Spinal cord (tissue), 10 donors: ENCODE measurements around the gene STK10. TPM values are rescaled to one million over a fixed set of nuclear protein-coding genes. Genes with fewer than 3 reads are reported as not detected.

Experiments used
- DNase-seq, 6 donors: peaks; one replicate each; pipeline versions ENCODE4 v3.0.0 to v3.0.0-alpha.2; 2013 to 2015; ENCODE audit warnings: low spot score in 6 of 6, low read depth in 4 of 6
- H3K27ac ChIP-seq: one replicate; pipeline ENCODE4 v1.5.1; 2013; ENCODE audit warnings: low read depth, low read length, control low read depth
- H3K27me3 ChIP-seq: one replicate; pipeline ENCODE4 v1.6.1; 2013; ENCODE audit warnings: low read length; ENCODE audit not compliant: control insufficient read depth, insufficient read depth
- H3K36me3 ChIP-seq: one replicate; pipeline ENCODE4 v1.6.1; 2013; ENCODE audit warnings: low read length; ENCODE audit not compliant: control insufficient read depth, insufficient read depth
- H3K4me1 ChIP-seq: one replicate; pipeline ENCODE4 v1.6.1; 2013; ENCODE audit warnings: low read length; ENCODE audit not compliant: control insufficient read depth, insufficient read depth
- H3K4me3 ChIP-seq: one replicate; pipeline ENCODE4 v1.5.1; 2013; ENCODE audit warnings: low read depth, low read length, control low read depth
- H3K9me3 ChIP-seq: one replicate; pipeline ENCODE4 v1.6.1; 2013; ENCODE audit warnings: low read length; ENCODE audit not compliant: control insufficient read depth, insufficient read depth
- WGBS: methylation state at CpG from one replicate; pipeline ENCODE4 v1.1.5; 2013; ENCODE audit warnings: missing lambda C conversion rate; ENCODE audit not compliant: insufficient coverage; 5-methylcytosine and 5-hydroxymethylcytosine counted together
- polyA plus RNA-seq, 2 donors: library from polyadenylated mRNA; unstranded; fragments of 120-200 nt; gene quantifications; one replicate each; pipeline ENCODE4 v1.2.1, GENCODE V29; 2013; ENCODE audit not compliant: insufficient read length in 2 of 2
- total RNA-seq, 2 donors: library from RNA; depleted of rRNA in 1 of 2; stranded (reverse); fragments of 120-200 nt in 1 of 2; fragments of >200 nt in 1 of 2; gene quantifications; one replicate each; pipeline versions ENCODE4 v1.2.3 to v1.2.4, GENCODE V29; 2013 to 2014
- donor health status: healthy.

Gene STK10
- total and polyA plus RNA-seq, 4 donors = 14.7 to 25.8 (median 16.5) TPM

DNA sequence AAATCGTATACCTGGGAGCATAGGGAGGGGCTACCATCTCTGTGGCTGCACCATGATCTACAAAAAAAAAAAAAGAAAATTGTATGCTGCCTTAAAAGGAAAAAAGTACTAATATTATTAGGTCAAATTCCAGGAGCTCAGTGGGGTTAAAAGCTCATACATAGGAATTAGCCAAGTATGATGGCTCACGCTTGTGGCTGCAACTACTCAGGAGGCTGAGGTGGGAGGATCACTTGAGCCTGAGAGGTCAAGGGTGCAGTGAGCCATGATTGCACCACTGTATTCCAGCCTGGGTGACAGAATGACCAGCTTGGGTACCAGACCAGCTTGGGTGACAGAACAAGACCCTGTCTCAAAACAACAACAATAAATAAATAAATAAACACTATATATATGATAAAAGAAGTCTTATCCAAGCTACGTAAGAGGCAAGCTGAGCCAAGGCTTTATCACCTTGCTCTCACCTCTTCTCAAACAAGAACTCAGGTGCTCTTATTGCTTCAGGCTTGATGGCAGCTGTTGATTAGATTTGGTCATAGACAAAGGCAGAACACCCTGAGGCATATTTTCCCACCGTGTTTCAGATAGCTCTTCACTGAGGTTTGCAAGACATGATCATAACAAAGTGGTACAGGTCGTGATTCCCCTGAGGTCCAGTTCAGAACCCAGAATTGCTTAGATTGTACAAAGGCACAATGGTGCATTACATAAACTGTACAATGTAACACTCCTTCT lies 178.3 kb downstream of the STK10 start:
- Histone ChIP-seq H3K27me3 (no peaks in the 10 kb centered on the region), H3K36me3 (no peaks in the 10 kb centered on the region), H3K27ac (no peak overlapping the region), H3K4me3 (no peak overlapping the region), H3K4me1 (peaks cover 11% of the 10 kb centered on the region), H3K9me3 (no peaks in the 10 kb centered on the region)
- peak in 1 of 6 donors; percentile 2 for DNase-seq
- 54% methylated on average over 3 of the region's 5 CpGs for WGBS

DNA sequence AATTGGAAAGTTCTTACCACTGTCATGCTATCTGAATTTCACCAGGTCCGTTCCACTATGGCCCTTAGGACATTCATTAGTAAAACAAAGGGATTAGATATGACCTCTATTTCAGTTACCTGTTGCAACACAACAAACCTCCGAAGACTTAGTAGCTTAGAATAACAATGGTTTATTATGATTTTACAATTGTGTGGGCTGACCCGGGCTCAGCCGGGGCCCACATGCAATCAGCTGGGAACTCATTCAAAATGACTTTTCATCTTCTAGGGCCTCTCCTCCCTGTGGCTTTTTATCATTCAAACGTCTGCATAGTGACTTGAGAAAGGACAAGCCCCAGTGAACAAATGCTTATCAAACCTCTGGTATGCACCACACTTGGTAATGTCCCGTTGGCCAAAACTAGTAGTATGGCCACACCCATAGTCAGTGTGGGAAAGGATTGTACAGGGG lies 179.3 kb downstream of the STK10 start:
- no peaks in the 10 kb centered on the region for H3K36me3 ChIP-seq
- no peaks in the 10 kb centered on the region for H3K27me3 ChIP-seq
- DNase-seq = no peak
- H3K27ac ChIP-seq = no peak overlapping the region
- H3K4me1 ChIP-seq = peaks cover 11% of the 10 kb centered on the region
- no peaks in the 10 kb centered on the region for H3K9me3 ChIP-seq
- no peak overlapping the region for H3K4me3 ChIP-seq
- WGBS = no CpG with 5 or more reads among the region's 6 CpGs

DNA sequence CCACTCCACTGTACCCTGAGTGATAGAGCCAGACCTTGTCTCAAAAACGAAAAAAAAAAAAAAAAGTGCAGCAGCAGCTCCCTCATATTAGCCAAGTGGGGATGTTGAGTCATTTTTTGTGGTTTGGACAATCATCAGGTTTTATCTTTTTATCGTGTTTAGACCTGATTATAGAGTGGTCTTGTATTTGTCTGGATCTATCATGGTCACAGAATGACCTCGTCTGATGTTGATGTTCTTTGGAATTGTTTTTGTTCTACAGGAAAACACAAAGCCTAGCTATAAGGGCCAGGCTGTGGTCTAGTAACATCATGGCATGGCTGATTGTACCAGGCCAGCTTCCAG lies 179.9 kb downstream of the STK10 start:
- WGBS = 55% methylated on average over 3 of the region's 3 CpGs
- Histone ChIP-seq H3K4me3 (peak overlapping the region; percentile 83), H3K27me3 (no peaks in the 10 kb centered on the region), H3K27ac (no peak overlapping the region), H3K4me1 (peaks cover 11% of the 10 kb centered on the region), H3K9me3 (no peaks in the 10 kb centered on the region), H3K36me3 (no peaks in the 10 kb centered on the region)
- no peak for DNase-seq

DNA sequence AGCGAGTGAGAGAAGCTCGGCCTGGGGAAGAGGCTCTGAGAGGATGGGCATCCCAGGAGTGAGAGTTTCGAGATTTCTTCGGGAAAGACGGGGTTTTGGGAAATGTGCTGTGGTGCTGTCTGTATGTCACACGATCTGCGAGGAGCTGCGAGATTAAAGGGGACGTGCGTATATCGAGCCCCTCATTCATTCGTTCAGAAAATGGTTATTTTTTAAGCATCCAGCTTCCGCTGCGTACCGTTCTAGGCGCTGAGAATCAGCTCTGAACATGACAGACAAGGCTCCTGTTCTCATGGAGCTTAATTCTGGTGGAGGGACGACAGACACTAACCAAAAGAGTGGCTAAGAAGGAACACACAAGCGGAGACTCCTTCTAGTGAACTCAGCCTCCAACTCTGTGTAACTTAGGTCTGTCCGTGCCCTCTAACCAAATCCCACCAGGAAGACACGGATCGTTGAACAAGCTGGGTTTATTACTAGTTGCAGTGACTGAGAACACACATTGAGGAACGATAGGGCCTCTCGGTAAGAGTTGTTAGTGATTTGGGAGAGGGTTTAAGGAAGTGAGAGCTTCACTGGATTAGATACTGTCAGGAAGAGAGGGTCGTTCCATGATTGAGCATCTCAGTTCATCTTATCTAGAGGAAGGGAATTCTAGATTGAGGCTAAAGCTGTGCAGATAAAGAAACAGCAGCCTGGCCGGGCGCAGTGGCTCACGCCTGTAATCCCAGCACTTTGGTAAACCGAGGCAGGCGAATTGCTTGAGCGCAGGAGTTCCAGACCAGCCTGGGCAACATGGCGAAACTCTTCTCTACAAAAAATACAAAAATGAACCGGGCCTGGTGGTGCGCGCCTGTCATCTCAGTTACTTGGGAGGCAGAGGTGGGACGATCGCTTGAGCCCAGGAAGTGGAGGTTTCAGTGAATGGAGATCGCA lies 180.6 kb downstream of the STK10 start:
- no peaks in the 10 kb centered on the region for H3K27me3 ChIP-seq
- H3K4me3 ChIP-seq = peak overlapping the region; percentile 83
- WGBS = 23% methylated on average over 29 of the region's 37 CpGs
- peak overlapping the region; percentile 98 for H3K27ac ChIP-seq
- H3K4me1 ChIP-seq = peaks cover 11% of the 10 kb centered on the region
- H3K36me3 ChIP-seq = no peaks in the 10 kb centered on the region
- no peak for DNase-seq
- H3K9me3 ChIP-seq = no peaks in the 10 kb centered on the region

DNA sequence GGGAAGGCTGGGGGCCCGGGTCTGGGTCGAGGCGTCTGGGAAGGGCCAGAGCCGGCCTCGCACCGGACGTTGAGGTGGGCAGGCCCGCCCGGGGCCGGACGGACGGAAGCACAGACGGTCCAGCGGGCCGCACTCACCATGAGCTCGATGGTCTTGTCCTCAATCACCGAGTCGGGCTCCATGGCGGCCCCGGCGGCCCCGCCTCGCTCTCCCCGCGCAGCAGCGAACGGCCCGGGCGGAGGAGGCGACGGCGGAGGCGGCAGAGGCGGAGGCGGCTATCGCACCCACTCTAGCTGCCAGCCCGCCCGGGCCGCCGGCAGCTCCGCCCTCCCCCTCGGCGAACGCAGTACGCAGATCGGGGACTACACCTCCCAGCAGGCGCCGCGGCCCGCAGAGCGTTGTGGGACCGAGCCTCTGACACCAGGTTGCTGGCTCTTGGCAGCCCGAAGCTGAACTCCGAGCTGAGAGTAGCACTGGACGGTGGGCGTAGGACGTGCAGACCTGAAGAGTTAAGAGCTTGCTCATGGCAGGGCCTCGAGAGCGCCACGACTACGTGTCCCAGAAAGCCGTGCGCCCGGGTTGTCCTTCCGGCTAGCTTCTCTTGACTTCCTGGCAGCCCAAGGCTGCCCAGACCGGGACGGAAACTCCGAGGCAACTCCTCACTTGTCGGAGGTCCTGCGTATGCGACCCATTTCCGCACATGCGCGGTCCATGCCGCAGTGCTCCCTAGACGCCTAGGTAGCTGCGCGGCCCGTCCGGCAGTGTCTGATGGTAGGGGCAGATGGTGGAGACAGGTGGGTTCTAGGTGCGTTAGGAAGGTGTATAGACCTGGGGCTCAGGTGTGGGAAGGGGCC lies 181.5 kb downstream of the STK10 start, which contains the start of gene FBXW11:
Gene FBXW11, minus strand, starts transcription at position 318 of the 854 bp plus-strand sequence. Its CDS starts 136 bp downstream, at position 182.
- H3K27me3 ChIP-seq = no peaks in the 10 kb centered on the region
- peaks cover 11% of the 10 kb centered on the region for H3K4me1 ChIP-seq
- peak within 1 kb of the TSS; percentile 83 for H3K4me3 ChIP-seq
- no peaks in the 10 kb centered on the region for H3K36me3 ChIP-seq
- no peaks in the 10 kb centered on the region for H3K9me3 ChIP-seq
- under 1% methylated on average over 81 of the region's 81 CpGs for WGBS
- DNase-seq = peak; percentile 88 to 99 (median 96)
- H3K27ac ChIP-seq = peak within 1 kb of the TSS; percentile 98

DNA sequence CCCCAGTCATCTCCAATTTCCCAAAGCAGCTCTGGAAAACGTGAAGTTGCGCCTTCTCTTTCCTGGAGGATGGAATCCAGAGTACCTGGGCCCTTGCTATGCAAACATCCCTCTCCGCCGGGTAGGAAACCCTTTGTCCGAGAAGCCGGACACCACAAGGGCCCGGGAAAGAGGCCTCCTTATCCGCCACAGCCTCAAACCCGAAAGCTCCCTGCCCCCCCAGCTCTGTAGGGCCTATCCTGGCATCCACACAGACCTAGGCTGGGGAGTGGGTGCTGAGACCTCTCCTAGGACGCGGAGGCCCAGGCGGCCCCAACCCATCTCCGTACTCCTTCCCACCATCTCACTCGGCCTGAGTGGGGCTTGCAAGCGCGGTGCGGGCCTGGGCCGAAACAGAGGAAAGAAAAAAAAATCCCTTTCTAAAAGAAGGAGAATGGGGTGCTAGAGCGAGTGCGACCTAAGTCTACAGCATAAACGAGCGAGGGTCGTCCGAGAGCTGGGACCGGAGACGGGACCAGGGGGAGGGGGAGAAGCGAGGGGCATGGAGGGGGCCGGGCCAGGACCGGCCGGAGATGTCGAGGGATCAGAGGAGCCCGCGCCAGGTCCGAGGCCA lies 182.2 kb downstream of the STK10 start:
- Histone ChIP-seq H3K4me3 (peak overlapping the region; percentile 83), H3K27ac (peak overlapping the region; percentile 98), H3K36me3 (no peaks in the 10 kb centered on the region), H3K9me3 (no peaks in the 10 kb centered on the region), H3K4me1 (peaks cover 11% of the 10 kb centered on the region), H3K27me3 (no peaks in the 10 kb centered on the region)
- DNase-seq = peak in 4 of 6 donors; percentile 12 to 67 (median 33)
- WGBS = under 1% methylated on average over 25 of the region's 34 CpGs

DNA sequence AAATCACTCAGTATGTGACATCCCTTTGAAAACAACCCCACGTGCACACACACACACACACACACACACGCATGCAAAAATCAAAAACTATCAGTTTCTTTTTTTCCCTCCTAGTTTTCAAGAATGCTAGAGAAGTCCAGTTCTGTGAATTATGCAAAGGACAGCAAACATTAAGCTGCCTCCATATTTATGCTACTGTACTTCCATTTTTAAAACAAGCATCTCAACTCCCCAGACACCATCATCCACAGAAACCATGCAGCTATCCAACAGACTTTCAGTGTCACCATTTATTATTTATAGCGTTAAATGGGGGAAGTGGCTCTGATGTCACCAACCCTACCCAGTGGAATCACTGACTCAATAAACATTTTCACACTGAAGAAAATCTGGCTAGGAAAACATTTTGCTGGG lies 183.2 kb downstream of the STK10 start:
- peak overlapping the region; percentile 98 for H3K27ac ChIP-seq

DNA sequence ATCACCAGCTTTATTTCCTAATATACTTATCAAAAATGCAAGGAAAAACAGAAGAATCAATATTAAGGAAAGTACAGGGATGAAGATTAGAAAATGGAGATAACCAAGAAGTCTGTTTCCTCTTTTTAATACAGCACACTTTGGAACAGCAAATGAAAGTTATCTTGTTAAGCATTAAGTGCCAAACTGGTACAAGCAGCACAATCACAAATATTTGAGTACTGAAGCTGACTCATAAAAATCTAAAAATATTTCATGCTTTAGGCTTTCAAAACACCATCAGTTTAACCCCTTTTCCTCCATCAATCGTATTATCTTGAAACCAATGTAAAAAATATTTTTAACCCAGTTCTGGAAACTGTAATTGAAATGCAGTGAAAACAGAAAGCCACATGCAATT lies 184.3 kb downstream of the STK10 start:
- H3K4me1 ChIP-seq = peaks cover 11% of the 10 kb centered on the region
- H3K27me3 ChIP-seq = no peaks in the 10 kb centered on the region
- no peak overlapping the region for H3K4me3 ChIP-seq

More for the DNA sequence above, 183.2 kb downstream of the STK10 start:
- WGBS = no CpG with 5 or more reads among the region's 3 CpGs
- Histone ChIP-seq H3K4me3 (peak overlapping the region; percentile 83), H3K36me3 (no peaks in the 10 kb centered on the region), H3K27me3 (no peaks in the 10 kb centered on the region), H3K4me1 (peaks cover 11% of the 10 kb centered on the region), H3K9me3 (no peaks in the 10 kb centered on the region)
- DNase-seq = no peak

More for the DNA sequence above, 184.3 kb downstream of the STK10 start:
- Histone ChIP-seq H3K36me3 (no peaks in the 10 kb centered on the region), H3K27ac (no peak overlapping the region), H3K9me3 (no peaks in the 10 kb centered on the region)
- no CpG with 5 or more reads among the region's 1 CpG for WGBS
- DNase-seq = no peak
